BLaER1 (cell line): ENCODE data around the gene LRRC8E.
"Not testable (repeated sequence)": the region's sequence is repeated elsewhere in the genome, so short reads cannot be mapped to it uniquely, and the experiment has no call there.

Source experiments
- H3K27ac ChIP-seq: shearing (Covaris generic); formaldehyde crosslinking; 2 replicates; pipeline ENCODE4 v1.8.1; 2022
- H3K27me3 ChIP-seq: shearing (Covaris generic); formaldehyde crosslinking; 2 replicates; pipeline ENCODE4 v1.8.1; 2022
- H3K36me3 ChIP-seq: shearing (Covaris generic); formaldehyde crosslinking; 2 replicates; pipeline ENCODE4 v1.8.1; 2022
- H3K4me1 ChIP-seq: shearing (Covaris generic); formaldehyde crosslinking; 2 replicates; pipeline ENCODE4 v1.8.1; 2022
- H3K4me2 ChIP-seq: shearing (Covaris generic); formaldehyde crosslinking; 2 replicates; pipeline ENCODE4 v1.8.1; 2022
- H3K4me3 ChIP-seq: shearing (Covaris generic); formaldehyde crosslinking; 2 replicates; pipeline ENCODE4 v1.8.1; 2022
- H3K9ac ChIP-seq: shearing (Covaris generic); formaldehyde crosslinking; 2 replicates; pipeline ENCODE4 v1.8.1; 2022
- H3K9me3 ChIP-seq: shearing (Covaris generic); formaldehyde crosslinking; 2 replicates; pipeline ENCODE4 v1.8.1; 2022
- H4K20me1 ChIP-seq: shearing (Covaris generic); formaldehyde crosslinking; 2 replicates; pipeline ENCODE4 v1.8.1; 2022
- Cebpa-rat ChIP-seq: shearing (Covaris generic); IDR thresholded peaks from 2 replicates; pipeline ENCODE4 v1.8.1; 2022

LRRC8E gene

GRCh38 chr19:7917267-7918061, 29.2 kb downstream of the LRRC8E start:
- H3K27me3 ChIP-seq: peaks cover 70% of the 10 kb centered on the region
- H3K4me1 ChIP-seq: peaks cover 69% of the 10 kb centered on the region
- no peak overlapping the region for H3K9ac ChIP-seq
- H4K20me1 ChIP-seq: peaks cover 90% of the 10 kb centered on the region
- H3K4me2 ChIP-seq: peak overlapping the region; percentile 94
- peak overlapping the region; percentile 65 for H3K4me3 ChIP-seq
- no peaks in the 10 kb centered on the region for H3K9me3 ChIP-seq
- H3K27ac ChIP-seq: no peak overlapping the region
- TF ChIP-seq Cebpa-rat: no peak
- H3K36me3 ChIP-seq: peaks cover 13% of the 10 kb centered on the region

DNA sequence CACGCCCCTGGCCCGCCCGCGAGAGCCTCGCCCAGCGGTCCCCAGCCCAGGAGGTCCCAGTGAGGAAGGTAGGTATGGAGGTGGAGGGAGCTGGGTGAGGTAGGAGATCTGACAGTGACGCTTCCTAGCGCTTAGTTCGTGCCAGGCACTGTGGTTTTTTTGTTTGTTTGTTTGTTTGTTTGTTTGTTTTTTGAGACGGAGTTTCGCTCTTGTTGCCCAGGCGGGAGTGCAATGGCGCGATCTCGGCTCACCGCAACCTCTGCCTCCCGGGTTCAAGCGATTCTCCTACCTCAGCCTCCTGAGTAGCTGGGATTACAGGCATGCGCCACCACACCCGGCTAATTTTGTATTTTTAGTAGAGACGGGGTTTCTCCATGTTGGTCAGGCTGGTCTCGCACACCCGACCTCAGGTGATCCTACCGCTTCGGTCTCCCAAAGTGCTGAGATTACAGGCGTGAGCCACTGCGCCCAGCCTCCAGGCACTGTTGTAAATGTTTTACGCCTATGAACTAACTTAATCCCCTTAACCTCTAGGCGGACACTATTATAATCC, 29.8 kb downstream of the LRRC8E start:
- peak overlapping the region; percentile 65 for H3K4me3 ChIP-seq
- not testable (repeated sequence) for H3K9ac ChIP-seq, H3K9me3 ChIP-seq, H3K27ac ChIP-seq
- H3K36me3 ChIP-seq: peaks cover 20% of the 10 kb centered on the region
- H3K27me3 ChIP-seq: peaks cover 68% of the 10 kb centered on the region
- H3K4me1 ChIP-seq: peaks cover 63% of the 10 kb centered on the region
- H4K20me1 ChIP-seq: peaks cover 90% of the 10 kb centered on the region
- H3K4me2 ChIP-seq: peak overlapping the region; percentile 94

DNA sequence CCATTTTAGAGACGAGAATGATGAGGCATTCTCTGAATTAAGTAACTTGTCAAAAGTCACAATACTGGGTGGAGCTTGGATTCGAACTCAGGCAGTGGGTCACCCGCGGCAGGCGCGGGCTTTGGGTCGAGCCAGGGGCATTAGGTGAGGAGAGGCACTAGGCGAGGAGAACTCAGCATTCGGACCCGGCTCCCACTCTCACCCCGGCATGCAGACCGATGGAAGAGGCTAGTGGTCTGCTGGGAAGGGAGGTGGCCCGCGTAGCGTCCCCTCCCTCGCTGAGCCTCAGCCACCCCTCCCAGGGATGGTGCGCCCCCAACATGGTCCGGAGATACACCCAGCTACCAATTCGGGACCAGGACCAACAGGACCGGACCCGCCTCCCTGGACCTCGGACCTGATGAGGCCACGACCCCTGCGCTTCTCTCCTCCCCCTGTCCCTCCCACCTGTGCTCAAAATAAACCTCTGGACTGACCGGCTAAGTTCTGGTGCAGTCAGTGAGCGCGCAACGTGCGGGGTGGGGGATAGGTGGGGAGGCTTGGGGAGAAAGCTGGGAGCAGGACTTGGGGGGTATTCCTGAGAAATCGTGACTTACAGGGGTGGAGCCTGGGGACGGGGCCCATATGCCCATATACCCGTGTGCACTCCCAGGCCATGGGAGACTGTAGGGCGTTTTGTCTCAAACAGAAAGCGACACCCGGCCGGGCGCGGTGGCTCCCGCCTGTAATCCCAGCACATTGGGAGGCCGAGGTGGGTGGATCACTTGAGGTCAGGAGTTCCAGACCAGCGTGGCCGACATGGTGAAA, 30.5 kb downstream of the LRRC8E start:
- TF ChIP-seq Cebpa-rat: no peak
- Histone ChIP-seq H3K4me3 (no peak overlapping the region), H3K9me3 (no peaks in the 10 kb centered on the region), H4K20me1 (peaks cover 90% of the 10 kb centered on the region), H3K27me3 (peaks cover 62% of the 10 kb centered on the region), H3K27ac (no peak overlapping the region), H3K4me2 (peak overlapping the region; percentile 99), H3K36me3 (peaks cover 23% of the 10 kb centered on the region), H3K9ac (no peak overlapping the region), H3K4me1 (peaks cover 66% of the 10 kb centered on the region)

DNA sequence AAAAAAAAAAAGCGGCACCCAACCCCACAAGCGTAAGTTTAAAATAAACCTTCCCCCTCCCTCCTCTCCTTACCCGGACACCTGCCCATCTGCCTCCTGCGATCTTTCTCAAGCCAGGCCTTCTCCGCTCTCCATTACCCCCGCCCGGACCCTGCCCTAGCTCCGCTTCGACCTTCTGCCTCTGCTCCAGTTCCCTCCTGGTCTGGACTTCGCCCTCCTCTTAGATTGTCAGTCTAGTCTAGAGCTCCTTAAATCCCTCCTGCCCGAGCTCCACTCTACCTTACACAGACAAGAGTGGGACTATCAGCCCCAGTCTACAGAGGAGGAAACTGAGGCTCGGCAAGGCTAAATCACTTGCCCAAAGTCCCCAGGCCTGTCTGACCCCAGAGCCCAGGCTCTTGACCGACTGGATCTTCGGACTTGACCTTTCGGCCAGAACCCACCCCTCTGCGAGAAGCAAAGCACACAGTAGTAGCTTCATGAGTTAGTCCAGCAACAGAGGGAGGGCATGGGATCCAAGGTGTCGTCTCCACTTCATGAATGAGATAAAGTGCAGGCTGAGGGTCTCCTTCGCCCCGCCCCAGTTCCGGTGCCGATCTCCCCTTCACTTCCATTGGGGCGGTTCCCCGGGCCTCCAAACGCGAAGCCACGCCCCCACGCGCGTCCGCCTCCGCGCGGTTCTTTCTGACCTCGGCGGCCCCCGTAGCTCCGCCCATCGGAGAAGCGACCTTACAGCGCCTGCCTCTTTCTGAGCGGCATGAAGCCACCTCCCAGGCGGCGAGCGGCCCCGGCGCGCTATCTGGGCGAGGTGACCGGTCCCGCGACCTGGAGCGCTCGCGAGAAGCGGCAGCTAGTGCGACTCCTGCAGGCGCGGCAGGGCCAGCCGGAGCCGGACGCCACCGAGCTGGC, 31.6 kb downstream of the LRRC8E start, which contains the start of gene SNAPC2:
SNAPC2 (plus strand) TSS at position 729 of the 909 bp plus-strand sequence; CDS start at position 758, 29 bp downstream.
- H3K36me3 ChIP-seq: peaks cover 19% of the 10 kb centered on the region
- H3K27ac ChIP-seq: 0 out of 2 replicates have a peak within 1 kb of the TSS, but pooled peaks have one; percentile 48
- H3K4me1 ChIP-seq: peaks cover 76% of the 10 kb centered on the region
- H4K20me1 ChIP-seq: peaks cover 89% of the 10 kb centered on the region
- H3K9ac ChIP-seq: peak within 1 kb of the TSS; percentile 72
- H3K4me3 ChIP-seq: peak within 1 kb of the TSS; percentile 72
- H3K4me2 ChIP-seq: peak within 1 kb of the TSS; percentile 99
- TF ChIP-seq Cebpa-rat: no peak
- H3K9me3 ChIP-seq: no peaks in the 10 kb centered on the region
- H3K27me3 ChIP-seq: peaks cover 51% of the 10 kb centered on the region

GRCh38 chr19:7920519-7921301, 32.4 kb downstream of the LRRC8E start:
- Histone ChIP-seq H3K27ac (0 out of 2 replicates have a peak overlapping the region, but pooled peaks have one; percentile 48), H3K9ac (peak overlapping the region; percentile 72), H3K4me1 (peaks cover 74% of the 10 kb centered on the region), H3K9me3 (no peaks in the 10 kb centered on the region), H3K27me3 (peaks cover 43% of the 10 kb centered on the region), H3K4me3 (peak overlapping the region; percentile 72), H4K20me1 (peaks cover 81% of the 10 kb centered on the region), H3K36me3 (peaks cover 19% of the 10 kb centered on the region), H3K4me2 (peak overlapping the region; percentile 99)
- no peak for TF ChIP-seq Cebpa-rat

DNA sequence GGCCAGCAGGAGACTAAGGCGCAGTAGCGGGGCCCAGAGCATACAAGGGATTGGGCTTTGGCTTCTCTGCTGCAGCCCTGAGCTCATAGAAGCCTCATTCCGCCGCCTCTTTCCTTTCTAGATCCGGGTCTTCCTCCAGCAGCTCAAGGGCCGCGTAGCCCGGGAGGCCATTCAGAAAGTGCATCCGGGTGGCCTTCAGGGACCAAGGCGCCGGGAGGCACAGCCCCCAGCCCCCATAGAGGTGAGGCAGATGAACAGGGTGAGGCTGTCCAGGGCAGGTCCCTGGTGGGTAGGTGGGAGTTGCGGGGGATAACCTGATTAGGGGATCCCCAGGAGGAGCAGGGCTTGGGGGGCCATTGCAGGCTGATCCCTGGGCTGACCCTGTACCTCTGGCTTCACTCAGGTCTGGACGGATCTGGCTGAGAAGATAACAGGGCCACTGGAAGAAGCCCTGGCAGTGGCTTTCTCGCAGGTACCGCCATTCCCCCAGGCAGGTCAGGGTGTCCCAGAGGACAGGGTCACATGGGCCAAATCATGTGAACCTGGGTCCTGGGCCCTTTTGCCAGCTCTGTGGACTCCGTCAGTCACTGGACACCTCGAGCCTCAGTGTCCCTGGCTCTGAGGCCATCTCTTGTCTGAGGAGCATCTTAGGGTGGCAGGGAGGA, 33.1 kb downstream of the LRRC8E start:
- Histone ChIP-seq H3K4me1 (peaks cover 70% of the 10 kb centered on the region), H3K27ac (0 out of 2 replicates have a peak overlapping the region, but pooled peaks have one; percentile 4), H3K4me3 (peak overlapping the region; percentile 67), H3K36me3 (peaks cover 19% of the 10 kb centered on the region), H3K27me3 (peaks cover 36% of the 10 kb centered on the region), H4K20me1 (peaks cover 77% of the 10 kb centered on the region), H3K9ac (peak overlapping the region; percentile 72), H3K4me2 (peak overlapping the region; percentile 99), H3K9me3 (no peaks in the 10 kb centered on the region)
- TF ChIP-seq Cebpa-rat: no peak

- Histone ChIP-seq H3K36me3 (peaks cover 25% of the 10 kb centered on the region), H3K27me3 (peaks cover 28% of the 10 kb centered on the region), H3K4me3 (no peak overlapping the region), H3K9me3 (no peaks in the 10 kb centered on the region), H3K9ac (0 out of 2 replicates have a peak overlapping the region, but pooled peaks have one; percentile 72), H4K20me1 (peaks cover 75% of the 10 kb centered on the region), H3K27ac (no peak overlapping the region), H3K4me2 (peak overlapping the region; percentile 99; the same call in 1 of the 2 replicates), H3K4me1 (peaks cover 65% of the 10 kb centered on the region)
- no peak for TF ChIP-seq Cebpa-rat
Measured at GRCh38 chr19:7921967-7922835, 33.9 kb downstream of the LRRC8E start.
